AG09309 (cell line): Measurements from ENCODE around the gene YJEFN3.

Experiments
- DNase-seq: peaks from one replicate; pipeline ENCODE4 v3.0.0-alpha.2; 2010; ENCODE audit warnings: low read depth
- H3K4me3 ChIP-seq: 2 replicates; pipeline ENCODE4 v1.5.1; 2011; ENCODE audit warnings: mild to moderate bottlenecking, low read depth, low read length, moderate library complexity; ENCODE audit not compliant: control insufficient read depth
- CTCF ChIP-seq: IDR thresholded peaks from 2 replicates; pipeline ENCODE4 v1.5.1; 2011; ENCODE audit warnings: mild to moderate bottlenecking, low read depth, low read length, inconsistent platforms; ENCODE audit not compliant: insufficient read depth, control insufficient read depth; ENCODE audit errors: missing control alignments

The YJEFN3 gene

GRCh38 chr19:19558055-19558454 is 29.3 kb downstream of the YJEFN3 start:
- H3K4me3 ChIP-seq: no peak overlapping the region
- no peak for DNase-seq
- TF ChIP-seq CTCF: no peak

GRCh38 chr19:19558636-19559035 is 29.9 kb downstream of the YJEFN3 start:
- no peak for DNase-seq
- no peak for TF ChIP-seq CTCF
- H3K4me3 ChIP-seq: no peak overlapping the region

GRCh38 chr19:19559931-19560330 is 31.2 kb downstream of the YJEFN3 start:
- DNase-seq: no peak
- H3K4me3 ChIP-seq: no peak overlapping the region
- TF ChIP-seq CTCF: no peak

- H3K4me3 ChIP-seq: no peak overlapping the region
- no peak for TF ChIP-seq CTCF
- no peak for DNase-seq
These were observed 33.4 kb downstream of the YJEFN3 start for GRCh38 chr19:19561946-19562664.

GRCh38 chr19:19562665-19563347 is 34.1 kb downstream of the YJEFN3 start:
- DNase-seq: no peak
- no peak overlapping the region for H3K4me3 ChIP-seq
- TF ChIP-seq CTCF: no peak

- DNase-seq: no peak
- TF ChIP-seq CTCF: no peak
- H3K4me3 ChIP-seq: no peak overlapping the region
These were observed 34.7 kb downstream of the YJEFN3 start for GRCh38 chr19:19563348-19563848.
